Inferior parietal cortex (tissue), 1 donor: ENCODE data around the gene SHISA9.
A peak's percentile ranks its signal among the peaks of the same experiment; 100 is the strongest.

ENCODE experiments used
- DNase-seq: peaks from one replicate; pipeline ENCODE4 v3.0.0-alpha.2; 2016; ENCODE audit errors: extremely low spot score

The SHISA9 gene

DNA sequence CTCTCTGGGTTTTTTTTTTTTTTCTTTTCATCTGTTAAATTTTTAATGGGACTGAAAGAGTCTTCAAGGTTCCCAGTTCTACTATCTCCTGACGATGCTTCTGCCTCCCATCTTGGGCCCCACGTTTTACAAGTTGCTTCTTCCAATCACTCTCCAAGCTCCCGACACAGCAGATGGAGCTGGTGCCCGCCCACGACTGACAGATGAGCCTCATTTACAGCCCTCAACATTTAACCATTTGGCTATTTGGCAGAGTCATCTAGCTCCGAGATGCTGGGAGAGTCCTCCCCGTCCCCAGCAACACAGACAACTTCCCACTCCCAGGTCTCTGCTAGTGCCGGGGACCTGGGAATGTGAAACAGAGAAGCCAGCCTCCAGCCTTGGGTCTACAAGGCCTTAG lies 276.9 kb downstream of the SHISA9 start:
- peak; percentile 51 for DNase-seq

GRCh38 chr16:13181432-13181831 lies 280.0 kb downstream of the SHISA9 start:
- no peak for DNase-seq

DNA sequence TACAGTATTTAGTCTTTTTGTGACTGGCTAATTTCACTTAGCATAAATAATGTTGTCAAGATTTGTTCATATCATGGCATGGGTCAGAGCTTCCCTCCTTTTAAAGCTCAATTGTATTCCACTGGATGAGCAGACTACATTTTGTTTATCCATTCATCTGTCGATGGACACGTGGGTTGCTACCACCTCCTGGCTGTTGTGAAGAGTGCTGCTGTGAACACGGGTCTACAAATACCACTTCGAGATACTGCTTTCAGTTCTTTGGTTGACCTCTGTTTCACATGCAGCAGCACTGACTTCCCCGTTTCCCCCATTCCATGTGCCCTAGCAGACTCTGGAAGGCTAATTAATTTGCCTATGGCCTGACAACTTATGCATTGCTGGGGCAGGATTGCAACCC lies 285.4 kb downstream of the SHISA9 start:
- DNase-seq, result no peak

DNA sequence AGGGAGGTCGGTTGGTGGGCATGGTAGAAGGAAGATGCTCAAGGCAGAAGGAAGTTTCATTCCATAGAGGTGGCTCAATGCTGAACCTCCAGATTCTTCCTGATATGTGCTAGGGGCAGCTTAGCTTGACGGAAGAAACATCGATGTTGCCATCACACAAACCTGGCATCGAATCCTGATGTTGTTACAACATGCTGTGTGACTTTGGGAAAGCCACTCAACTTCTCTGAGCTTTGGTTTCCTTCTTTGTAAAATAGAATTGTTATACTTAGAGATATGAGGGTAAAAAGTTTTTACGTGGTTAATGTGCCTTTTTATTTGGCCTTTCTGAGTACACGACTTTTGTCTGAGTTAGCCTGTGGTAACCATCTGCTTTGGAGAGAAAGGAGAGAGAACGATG lies 287.9 kb downstream of the SHISA9 start:
- DNase-seq, result no peak

DNA sequence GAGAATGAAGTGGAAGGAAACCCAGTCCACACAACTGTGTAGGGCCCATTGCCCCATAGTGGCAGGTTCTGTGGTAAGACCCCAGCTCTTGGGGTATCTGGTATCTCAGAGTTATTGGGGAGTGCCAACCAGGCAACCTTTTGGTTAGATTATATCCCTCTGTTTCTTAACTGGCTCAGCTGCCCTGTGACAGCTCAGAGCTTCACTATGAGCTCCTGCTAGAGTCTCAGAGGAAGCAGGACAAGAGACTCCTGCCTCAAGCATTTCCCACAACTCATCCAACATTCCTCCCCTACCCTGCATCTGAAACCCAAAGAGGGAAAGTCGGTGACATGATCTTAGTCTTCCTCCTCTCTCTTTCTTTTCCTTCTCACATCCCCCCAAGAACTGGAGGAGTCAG lies 292.3 kb downstream of the SHISA9 start:
- no peak for DNase-seq

DNA sequence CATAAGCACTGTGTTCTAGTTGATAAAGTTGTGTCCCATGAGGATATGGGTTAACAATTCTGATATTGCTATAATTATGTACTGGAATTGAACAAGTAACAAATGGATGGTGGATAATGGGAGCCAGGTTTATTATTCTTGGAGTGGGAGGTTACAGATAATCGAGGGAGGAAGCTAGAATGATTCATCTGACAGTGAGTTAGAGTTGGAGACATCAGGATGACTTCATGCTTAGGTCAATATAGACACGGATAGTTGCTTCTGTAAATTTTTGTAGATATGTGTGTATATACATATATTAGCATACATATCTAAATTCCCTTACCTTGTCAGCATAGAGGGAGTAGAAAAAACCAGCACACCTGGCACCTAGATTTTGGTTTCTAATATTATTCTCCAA lies 293.4 kb downstream of the SHISA9 start:
- no peak for DNase-seq

DNA sequence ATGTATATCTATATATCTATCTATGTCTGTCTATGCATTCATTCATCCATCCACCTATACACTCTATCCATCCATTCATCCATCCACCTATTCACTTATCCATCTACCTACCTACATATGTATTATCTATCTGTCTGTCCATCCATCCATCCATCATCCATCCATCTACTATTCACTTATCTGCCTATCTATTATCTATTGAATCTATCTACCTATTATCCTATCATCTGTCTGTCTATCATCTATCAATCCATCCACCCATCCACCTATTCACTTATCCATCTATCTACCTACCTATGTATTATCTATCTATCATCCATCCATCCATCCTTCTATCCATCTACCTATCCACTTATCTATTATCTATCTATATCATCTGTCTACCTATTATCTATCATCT lies 302.3 kb downstream of the SHISA9 start:
- no peak for DNase-seq

GRCh38 chr16:13205352-13205751 lies 304.0 kb downstream of the SHISA9 start:
- no peak for DNase-seq

DNA sequence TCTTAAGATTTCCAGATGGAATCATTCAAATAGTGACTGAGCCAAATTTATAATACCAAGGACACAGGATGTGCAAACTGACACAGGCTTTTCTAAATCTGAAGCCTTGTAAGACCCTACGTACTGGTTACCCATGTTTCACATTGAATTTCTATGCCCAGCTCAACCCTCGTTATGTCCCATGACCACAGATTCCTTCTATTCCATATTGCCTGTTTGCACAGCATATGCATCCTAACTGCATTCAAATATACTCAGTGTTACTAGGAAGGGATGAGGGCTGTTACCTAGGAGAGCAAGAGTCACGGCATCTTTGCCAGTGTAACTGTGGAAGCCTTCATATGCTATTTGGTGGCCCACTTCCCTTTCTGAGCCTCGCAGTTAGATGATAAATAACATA lies 305.2 kb downstream of the SHISA9 start:
- DNase-seq, result no peak

DNA sequence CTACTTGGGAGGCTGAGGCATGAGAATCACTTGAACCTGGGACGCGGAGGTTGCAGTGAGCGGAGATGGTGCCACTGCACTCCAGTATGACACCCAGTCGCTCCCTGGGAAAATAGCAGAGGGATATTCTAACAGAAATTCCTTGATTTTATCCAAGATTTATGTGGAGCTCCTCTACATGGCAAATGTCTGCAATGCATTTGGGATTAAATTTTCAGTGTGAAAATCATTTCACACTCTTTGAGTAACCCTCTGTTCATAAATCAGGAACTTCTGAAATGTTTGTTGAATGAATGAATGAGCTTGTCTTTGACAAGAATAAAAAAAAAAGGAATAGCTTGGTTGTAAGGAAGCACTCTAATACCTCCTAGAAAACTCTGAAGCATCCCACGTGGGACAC lies 305.8 kb downstream of the SHISA9 start:
- no peak for DNase-seq

DNA sequence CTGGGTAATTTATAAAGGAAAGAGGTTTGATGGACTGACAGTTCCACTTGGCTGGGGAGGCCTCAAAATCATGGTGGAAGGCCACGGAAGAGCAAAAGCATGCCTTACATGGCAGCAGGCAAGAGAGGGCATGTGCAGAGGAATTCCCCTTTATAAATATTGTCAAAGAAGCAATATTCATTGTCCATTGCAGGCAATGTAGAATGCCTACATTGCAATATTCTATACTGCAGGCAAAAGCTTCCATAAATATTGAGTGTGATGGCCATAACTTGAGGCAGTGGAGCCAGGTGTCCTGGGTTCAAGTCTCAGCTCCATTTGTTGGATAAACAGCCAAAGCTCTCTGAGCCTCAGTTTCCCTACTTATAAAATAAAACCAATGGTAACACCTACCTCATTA lies 322.3 kb downstream of the SHISA9 start:
- DNase-seq, result no peak

- no peak for DNase-seq
These were observed 327.6 kb downstream of the SHISA9 start for GRCh38 chr16:13229039-13229438.

- DNase-seq, result no peak
These were observed 330.0 kb downstream of the SHISA9 start for GRCh38 chr16:13231365-13231764.

- no peak for DNase-seq
These were observed 333.6 kb downstream of the SHISA9 start for GRCh38 chr16:13234999-13235398.

- no peak for DNase-seq
These were observed 334.9 kb downstream of the SHISA9 start for GRCh38 chr16:13236308-13236707.

- DNase-seq, result no peak
These were observed 336.8 kb downstream of the SHISA9 start for GRCh38 chr16:13238182-13238581.

GRCh38 chr16:13242201-13242600 lies 340.8 kb downstream of the SHISA9 start:
- no peak for DNase-seq

- DNase-seq, result no peak
These were observed 343.4 kb downstream of the SHISA9 start for GRCh38 chr16:13244770-13245169.

- no peak for DNase-seq
These were observed 344.4 kb downstream of the SHISA9 start for GRCh38 chr16:13245713-13246377.

- no peak for DNase-seq
These were observed 353.7 kb downstream of the SHISA9 start for GRCh38 chr16:13254998-13255614.

GRCh38 chr16:13262270-13263090 lies 361.1 kb downstream of the SHISA9 start:
- DNase-seq, result no peak

GRCh38 chr16:13264749-13265552 lies 363.6 kb downstream of the SHISA9 start:
- no peak for DNase-seq
